ENCODE data around the gene TFPT. TPM values are rescaled to one million over a fixed set of nuclear protein-coding genes. Genes with fewer than 3 reads are reported as not detected.

Gene TFPT
- total RNA-seq, 2 donors from 2014 or later: 6.5 to 11.9 TPM

DNA sequence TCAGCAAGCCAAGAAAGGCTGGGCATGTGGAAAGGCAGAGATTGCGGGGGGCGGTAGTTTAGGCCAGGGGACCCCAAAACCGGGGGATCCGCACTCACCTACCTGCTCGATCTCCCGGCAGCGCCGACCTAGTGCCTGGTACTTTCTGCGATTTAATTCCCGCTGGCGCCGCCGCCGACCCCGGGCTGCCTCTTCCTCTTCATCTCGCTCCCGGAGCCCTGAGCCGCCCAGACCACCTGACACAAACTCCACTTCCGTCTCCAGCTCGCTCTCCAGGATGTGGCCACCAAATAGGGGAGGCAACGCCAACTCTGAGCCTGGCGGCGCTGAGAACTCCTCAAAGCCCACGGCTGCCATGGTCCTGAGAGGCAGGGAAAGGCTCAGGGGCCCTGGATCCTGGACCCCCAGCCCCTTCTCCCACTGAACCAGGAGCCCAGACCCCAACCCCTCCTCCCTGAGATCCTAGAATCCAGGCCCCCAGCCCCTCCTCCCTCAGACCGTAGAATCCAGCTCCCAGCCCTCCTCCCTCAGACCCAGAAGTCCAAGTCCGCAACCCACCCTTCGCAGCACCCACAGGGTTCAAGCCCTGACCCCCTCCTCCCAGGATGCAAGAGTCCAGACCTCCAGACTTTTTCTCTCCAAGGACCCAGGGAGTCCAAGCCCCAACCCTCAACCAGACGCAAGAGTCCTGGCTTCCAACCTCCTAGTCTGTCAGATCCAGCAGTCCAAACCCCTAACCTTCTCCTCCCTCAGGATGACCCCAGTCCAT, 933 bp downstream of the TFPT start:
- WGBS, 2 donors: 12 to 25% methylated on average over 23 to 28 of the region's 28 CpGs
- TF ChIP-seq POLR2A (IDR thresholded peaks at IDR 0.05): no peak
- TF ChIP-seq, protein P1, sequence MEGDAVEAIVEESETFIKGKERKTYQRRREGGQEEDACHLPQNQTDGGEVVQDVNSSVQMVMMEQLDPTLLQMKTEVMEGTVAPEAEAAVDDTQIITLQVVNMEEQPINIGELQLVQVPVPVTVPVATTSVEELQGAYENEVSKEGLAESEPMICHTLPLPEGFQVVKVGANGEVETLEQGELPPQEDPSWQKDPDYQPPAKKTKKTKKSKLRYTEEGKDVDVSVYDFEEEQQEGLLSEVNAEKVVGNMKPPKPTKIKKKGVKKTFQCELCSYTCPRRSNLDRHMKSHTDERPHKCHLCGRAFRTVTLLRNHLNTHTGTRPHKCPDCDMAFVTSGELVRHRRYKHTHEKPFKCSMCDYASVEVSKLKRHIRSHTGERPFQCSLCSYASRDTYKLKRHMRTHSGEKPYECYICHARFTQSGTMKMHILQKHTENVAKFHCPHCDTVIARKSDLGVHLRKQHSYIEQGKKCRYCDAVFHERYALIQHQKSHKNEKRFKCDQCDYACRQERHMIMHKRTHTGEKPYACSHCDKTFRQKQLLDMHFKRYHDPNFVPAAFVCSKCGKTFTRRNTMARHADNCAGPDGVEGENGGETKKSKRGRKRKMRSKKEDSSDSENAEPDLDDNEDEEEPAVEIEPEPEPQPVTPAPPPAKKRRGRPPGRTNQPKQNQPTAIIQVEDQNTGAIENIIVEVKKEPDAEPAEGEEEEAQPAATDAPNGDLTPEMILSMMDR (IDR thresholded peaks at IDR 0.05): no peak
- peak overlapping the region; percentile 59 to 69 for H3K4me3 ChIP-seq
- H3K27me3 ChIP-seq: no peaks in the 10 kb centered on the region
- ATAC-seq (no peak), DNase-seq (peak in 2 of 4 donors; percentile 21 to 52)
- H3K4me1 ChIP-seq: peaks cover 27% of the 10 kb centered on the region
- H3K27ac ChIP-seq: peak overlapping the region; percentile 67 to 93 (median 83)
- H3K9me3 ChIP-seq: no peaks in the 10 kb centered on the region
- H3K36me3 ChIP-seq (replicated peaks in 1 of 2; ENCODE audit: insufficient read depth in 1 of 2, low read depth in 2 of 2): peaks cover 0 to 6% of the 10 kb centered on the region in 2 donors
- intact Hi-C loops (cut with DNase I): no loop called here

DNA sequence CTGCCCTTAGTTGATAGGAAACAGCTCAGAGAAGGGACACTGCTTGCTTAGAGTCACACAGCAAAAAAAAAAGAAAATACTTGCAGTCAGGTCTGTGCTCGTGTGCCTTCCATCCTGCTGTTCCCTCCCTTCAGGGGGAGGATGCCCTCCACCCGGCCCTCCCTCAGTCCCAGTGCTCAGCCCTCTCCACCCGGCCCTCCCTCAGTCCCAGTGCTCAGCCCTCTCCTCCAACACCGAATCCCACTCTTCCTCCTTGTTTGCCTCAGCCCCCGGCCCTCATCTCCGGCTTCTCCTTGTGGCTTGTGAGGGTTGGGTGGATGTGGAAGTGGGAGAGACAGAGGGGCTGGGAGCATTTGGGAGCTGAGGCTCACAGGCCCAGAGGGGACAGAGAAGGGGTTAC, 5.8 kb downstream of the TFPT start:
- TF ChIP-seq, protein P1 (IDR thresholded peaks at IDR 0.05): no peak
- TF ChIP-seq POLR2A (IDR thresholded peaks at IDR 0.05): no peak
- no peak overlapping the region for H3K4me3 ChIP-seq
- DNase-seq: no peak
- H3K9me3 ChIP-seq: no peaks in the 10 kb centered on the region
- no peak overlapping the region for H3K27ac ChIP-seq
- intact Hi-C loops (cut with DNase I): no loop called here
- H3K36me3 ChIP-seq (replicated peaks in 1 of 2; ENCODE audit: insufficient read depth in 1 of 2, low read depth in 2 of 2): peaks cover 10 to 26% of the 10 kb centered on the region in 2 donors
- ATAC-seq: peak; percentile 25
- 77 to 86% methylated on average over 6 of the region's 6 CpGs for WGBS, 2 donors
- peaks cover 10% of the 10 kb centered on the region for H3K4me1 ChIP-seq
- H3K27me3 ChIP-seq: no peaks in the 10 kb centered on the region

DNA sequence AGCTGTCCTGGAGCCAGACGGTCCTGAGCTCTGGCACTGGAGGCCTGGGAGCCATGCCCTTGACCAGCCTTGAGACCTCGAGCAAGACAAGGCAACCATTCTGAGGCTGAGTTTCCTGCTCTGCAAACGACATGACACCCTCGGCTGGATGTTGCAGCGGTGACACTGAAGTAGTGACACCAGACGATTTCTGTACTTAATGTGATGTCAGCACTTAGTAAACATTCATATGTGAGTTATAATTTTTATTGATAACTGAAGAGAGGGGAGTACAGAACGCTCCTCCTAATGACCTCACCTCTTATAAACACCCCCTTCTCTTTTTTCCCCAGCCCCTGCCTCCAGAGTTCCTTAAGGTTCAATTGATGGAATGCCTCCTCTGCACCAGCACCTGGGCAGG, 7.0 kb downstream of the TFPT start:
- Histone ChIP-seq H3K36me3 (replicated peaks in 1 of 2; ENCODE audit: insufficient read depth in 1 of 2, low read depth in 2 of 2) (peaks cover 10 to 26% of the 10 kb centered on the region in 2 donors), H3K9me3 (no peaks in the 10 kb centered on the region), H3K27me3 (no peaks in the 10 kb centered on the region), H3K4me3 (no peak overlapping the region), H3K4me1 (peaks cover 10% of the 10 kb centered on the region), H3K27ac (no peak overlapping the region)
- DNase-seq (no peak), ATAC-seq (no peak)
- intact Hi-C loops (cut with DNase I): no loop called here
- WGBS, 2 donors: 72 to 74% methylated on average over 6 to 7 of the region's 7 CpGs
- TF ChIP-seq POLR2A (IDR thresholded peaks at IDR 0.05): no peak

DNA sequence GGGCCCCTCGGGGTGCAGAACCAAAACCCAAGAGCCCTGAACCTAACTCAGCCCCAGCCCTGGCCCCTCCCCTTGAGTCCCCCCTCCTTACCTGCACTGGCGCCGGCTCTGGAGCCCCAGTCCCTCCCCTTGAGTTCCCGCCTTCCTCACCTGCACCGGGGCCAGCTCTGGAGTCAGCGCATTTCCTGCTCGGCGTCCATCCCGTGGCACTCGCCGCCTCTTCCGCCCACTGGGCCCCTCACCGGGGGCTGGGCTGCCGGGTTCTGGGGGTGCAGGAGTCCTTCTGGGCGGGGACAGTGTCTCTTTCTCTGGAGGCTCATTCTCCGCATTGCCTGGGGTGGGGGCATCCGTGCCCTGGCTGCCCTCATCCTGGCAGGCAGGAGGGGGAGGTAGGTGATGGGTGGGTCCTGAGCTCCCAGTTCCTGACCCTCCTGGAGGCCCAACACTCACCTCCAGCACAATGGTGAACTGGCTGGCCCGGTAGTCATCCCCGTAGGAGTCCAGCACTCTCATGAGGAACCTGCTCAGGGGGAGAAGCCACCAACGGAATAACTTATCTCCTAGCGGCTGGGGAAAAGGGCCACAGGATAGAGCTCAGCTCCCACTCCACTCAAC, 7.5 kb downstream of the TFPT start:
- Histone ChIP-seq H3K9me3 (no peaks in the 10 kb centered on the region), H3K27ac (no peak overlapping the region), H3K4me1 (peaks cover 14% of the 10 kb centered on the region), H3K27me3 (no peaks in the 10 kb centered on the region), H3K36me3 (replicated peaks in 1 of 2; ENCODE audit: insufficient read depth in 1 of 2, low read depth in 2 of 2) (peaks cover 10 to 26% of the 10 kb centered on the region in 2 donors), H3K4me3 (no peak overlapping the region)
- 82 to 83% methylated on average over 15 to 21 of the region's 21 CpGs for WGBS, 2 donors
- DNase-seq (peak in 1 of 4 donors; percentile 10), ATAC-seq (no peak)
- intact Hi-C loops (cut with DNase I): no loop called here
- no peak for TF ChIP-seq POLR2A (IDR thresholded peaks at IDR 0.05)
- TF ChIP-seq, protein P1 (IDR thresholded peaks at IDR 0.05): no peak

DNA sequence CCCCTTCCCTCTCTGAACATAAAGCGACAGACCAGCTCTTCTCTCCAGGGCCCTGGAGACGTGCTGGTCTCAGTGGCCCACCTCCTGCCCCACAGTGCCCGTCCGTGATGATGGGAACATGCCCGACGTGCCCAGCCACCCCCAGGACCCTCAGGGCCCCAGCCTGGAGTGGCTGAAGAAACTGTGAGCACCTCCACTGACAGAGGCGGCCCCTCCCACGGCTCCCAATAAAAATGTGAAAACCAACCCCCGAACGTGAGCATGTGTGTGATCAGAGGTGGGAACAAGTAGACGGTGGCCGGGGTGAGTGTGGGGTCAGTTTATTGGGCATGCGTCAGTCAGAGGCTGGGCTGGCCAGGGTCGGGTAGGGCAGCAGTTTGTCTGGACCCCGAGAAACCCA, 8.7 kb downstream of the TFPT start:
- H3K36me3 ChIP-seq (replicated peaks in 1 of 2; ENCODE audit: insufficient read depth in 1 of 2, low read depth in 2 of 2): peaks cover 10 to 26% of the 10 kb centered on the region in 2 donors
- ATAC-seq: no peak

More for the DNA sequence above, 8.7 kb downstream of the TFPT start:
- intact Hi-C loops (cut with DNase I): no loop called here
- Histone ChIP-seq H3K27ac (no peak overlapping the region), H3K4me3 (no peak overlapping the region), H3K27me3 (no peaks in the 10 kb centered on the region), H3K4me1 (peaks cover 20% of the 10 kb centered on the region), H3K9me3 (no peaks in the 10 kb centered on the region)
- 82 to 86% methylated on average over 13 to 15 of the region's 15 CpGs for WGBS, 2 donors
- peak in 1 of 4 donors; percentile 7 for DNase-seq
- TF ChIP-seq POLR2A (IDR thresholded peaks at IDR 0.05): no peak
- TF ChIP-seq, protein P1 (IDR thresholded peaks at IDR 0.05): no peak
